Measurements from ENCODE around the gene SORCS2.

GRCh38 chr4:7424553-7425111 lies 232.3 kb downstream of the SORCS2 start:
- TF ChIP-seq REST (IDR thresholded peaks at IDR 0.05; ENCODE audit: low read depth) (no peak), RAD21 (IDR thresholded peaks at IDR 0.05; ENCODE audit: low read depth) (no peak), FOXM1 (IDR thresholded peaks at IDR 0.05; ENCODE audit: borderline replicate concordance, low read depth) (no peak), EP300 (IDR thresholded peaks at IDR 0.05; ENCODE audit: borderline replicate concordance) (no peak), USF1 (IDR thresholded peaks at IDR 0.05) (no peak), MAX (IDR thresholded peaks at IDR 0.05) (no peak), TAF1 (IDR thresholded peaks at IDR 0.05; ENCODE audit: low read depth) (no peak), ZBTB7A (IDR thresholded peaks at IDR 0.05; ENCODE audit: low read depth) (no peak), YY1 (IDR thresholded peaks at IDR 0.05; ENCODE audit: low read depth) (no peak), TEAD4 (IDR thresholded peaks at IDR 0.05) (no peak)

Data from Ishikawa (cell line).